Small intestine (tissue), 7 donors: ENCODE results near the gene DENND4A. TPM values are rescaled to one million over a fixed set of nuclear protein-coding genes. Genes with fewer than 3 reads are reported as not detected.

ENCODE experiments used
- DNase-seq, 2 donors: peaks; one replicate each; pipeline versions ENCODE4 v3.0.0 to v3.0.0-alpha.2; 2013
- FAIRE-seq: peaks from 2 replicates; lab custom pipeline; 2012; peaks lifted over from hg19 to GRCh38; lab: Jason Lieb, UNC
- H3K27ac ChIP-seq, 3 donors: one replicate each; pipeline ENCODE4 v1.5.1; 2013; ENCODE audit warnings: low read length in 2 of 3, mild to moderate bottlenecking in 2 of 3, control low read depth in 1 of 3, inconsistent platforms in 1 of 3, low read depth in 1 of 3, moderate library complexity in 1 of 3
- H3K27me3 ChIP-seq, 3 donors: one replicate each; pipeline ENCODE4 v1.6.1; 2013; ENCODE audit warnings: low read length in 3 of 3, inconsistent platforms in 1 of 3; ENCODE audit not compliant: control insufficient read depth in 3 of 3, insufficient read depth in 3 of 3
- H3K36me3 ChIP-seq, 3 donors: one replicate each; pipeline ENCODE4 v1.6.1; 2013; ENCODE audit warnings: low read length in 3 of 3, inconsistent platforms in 1 of 3, low read depth in 1 of 3, mild to moderate bottlenecking in 1 of 3, moderate library complexity in 1 of 3; ENCODE audit not compliant: control insufficient read depth in 3 of 3, insufficient read depth in 2 of 3
- H3K4me1 ChIP-seq, 3 donors: one replicate each; pipeline ENCODE4 v1.6.1; 2013; ENCODE audit warnings: low read length in 2 of 3, inconsistent platforms in 1 of 3, low read depth in 1 of 3, mild to moderate bottlenecking in 1 of 3, moderate library complexity in 1 of 3; ENCODE audit not compliant: control insufficient read depth in 3 of 3, insufficient read depth in 2 of 3
- H3K4me3 ChIP-seq, 3 donors: one replicate each; pipeline ENCODE4 v1.5.1; 2013; ENCODE audit warnings: low read length in 3 of 3, control low read depth in 1 of 3, inconsistent platforms in 1 of 3, low read depth in 1 of 3, mild to moderate bottlenecking in 1 of 3, moderate library complexity in 1 of 3
- H3K9me3 ChIP-seq, 2 donors: one replicate each; pipeline ENCODE4 v1.6.1; 2013; ENCODE audit warnings: low read depth in 1 of 2, low read length in 1 of 2; ENCODE audit not compliant: control insufficient read depth in 2 of 2, insufficient read depth in 1 of 2
- WGBS, 3 donors: extraction: QIAGEN DNeasy Blood & Tissue Kit; methylation state at CpG; one replicate each; pipeline ENCODE4 v1.1.7; 2013; 5-methylcytosine and 5-hydroxymethylcytosine counted together
- polyA plus RNA-seq, 4 donors: library from polyadenylated mRNA; stranded (reverse) in 3 of 4; unstranded in 1 of 4; fragments of 200-250 nt in 3 of 4; fragments of 120-200 nt in 1 of 4; gene quantifications; one replicate each; pipeline versions ENCODE4 v1.2.1 to v1.2.3, GENCODE V29; 2013
- donor health status: healthy with polysubstance abuse.
- donor health status: control.
- donor health status: control.
- donor health status: Bipolar disorder and iron deficiency.
- donor health status: healthy.

Gene DENND4A
- polyA plus RNA-seq, 4 donors = 2.4 to 25.5 (median 6.6) TPM

GRCh38 chr15:65762914-65763787 is 28.9 kb downstream of the DENND4A start:
- WGBS, 3 donors = 65 to 76% (median 72%) methylated on average over 5 of the region's 5 CpGs
- no peak for DNase-seq
- no peaks in the 10 kb centered on the region for H3K9me3 ChIP-seq
- H3K36me3 ChIP-seq = peaks cover 0 to 9% (median 1%) of the 10 kb centered on the region in 3 donors
- no peak overlapping the region for H3K4me3 ChIP-seq
- no peaks in the 10 kb centered on the region for H3K27me3 ChIP-seq
- no peak overlapping the region for H3K27ac ChIP-seq
- no peak for FAIRE-seq
- peaks cover 0 to 3% (median 0%) of the 10 kb centered on the region in 3 donors for H3K4me1 ChIP-seq

DNA sequence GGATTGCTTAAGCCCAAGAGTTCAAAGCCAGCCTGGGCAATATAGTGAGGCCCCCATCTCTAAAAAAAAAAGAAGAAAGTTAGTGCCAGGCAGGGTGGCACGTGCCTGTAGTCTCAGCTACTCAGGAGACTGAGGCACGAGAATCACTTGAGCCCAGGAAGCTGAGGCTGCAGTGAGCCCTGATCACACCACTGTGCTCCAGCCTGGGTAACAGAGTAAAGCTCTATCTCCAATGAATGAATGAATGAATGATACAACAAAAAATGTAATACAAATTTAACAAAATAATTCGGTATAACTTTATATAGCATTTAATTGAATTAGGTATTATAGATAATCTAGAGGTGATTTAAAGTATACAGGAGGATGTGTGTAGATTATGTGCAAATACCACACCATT is 29.7 kb downstream of the DENND4A start:
- peaks cover 0 to 12% (median 1%) of the 10 kb centered on the region in 3 donors for H3K36me3 ChIP-seq
- FAIRE-seq (no peak), DNase-seq (no peak)
- H3K27me3 ChIP-seq = no peaks in the 10 kb centered on the region
- H3K4me3 ChIP-seq = no peak overlapping the region
- peaks cover 0 to 2% (median 0%) of the 10 kb centered on the region in 3 donors for H3K4me1 ChIP-seq
- H3K9me3 ChIP-seq = no peaks in the 10 kb centered on the region
- 73 to 93% (median 90%) methylated on average over 3 of the region's 3 CpGs for WGBS, 3 donors
- no peak overlapping the region for H3K27ac ChIP-seq

DNA sequence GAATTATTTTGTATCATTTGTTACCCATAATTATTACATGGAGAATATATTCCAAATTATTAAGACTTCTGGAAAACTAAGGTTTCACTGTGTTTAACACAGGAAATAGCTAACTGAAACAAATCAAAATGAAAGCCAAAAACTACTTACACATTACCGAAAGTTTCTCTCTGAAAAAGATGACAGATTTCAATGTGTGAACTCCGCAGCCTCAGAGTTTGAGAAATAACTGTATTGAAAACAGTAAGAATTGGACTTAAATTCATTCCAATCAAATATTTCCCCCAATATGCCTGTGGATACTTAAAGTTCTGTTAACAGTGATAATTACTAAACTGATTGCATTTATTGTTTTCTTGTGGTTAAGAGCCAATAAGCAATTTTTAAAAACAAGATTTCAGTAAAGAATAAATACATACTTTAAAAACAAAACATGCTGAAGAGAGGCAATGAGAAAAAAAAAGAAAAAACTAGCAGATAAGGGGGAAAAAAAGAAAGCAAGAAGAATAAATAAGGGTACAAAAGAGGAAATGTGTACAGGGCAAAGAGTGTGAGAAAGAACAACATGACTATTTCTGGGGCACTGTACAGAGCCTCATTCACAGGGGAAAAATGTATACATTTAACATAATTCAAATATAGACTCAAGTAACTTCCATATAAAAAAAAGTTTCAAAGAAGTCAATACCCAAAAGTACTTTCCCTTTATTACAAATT is 30.7 kb downstream of the DENND4A start:
- H3K9me3 ChIP-seq = no peaks in the 10 kb centered on the region
- no peak for FAIRE-seq
- DNase-seq = no peak
- no peak overlapping the region for H3K4me3 ChIP-seq
- H3K36me3 ChIP-seq = peaks cover 0 to 12% (median 0%) of the 10 kb centered on the region in 3 donors
- no peaks in the 10 kb centered on the region for H3K27me3 ChIP-seq
- 70 to 88% (median 74%) methylated on average over 2 of the region's 2 CpGs for WGBS, 3 donors
- no peaks in the 10 kb centered on the region for H3K4me1 ChIP-seq
- H3K27ac ChIP-seq = no peak overlapping the region

- 89 to 90% (median 90%) methylated on average over 5 of the region's 5 CpGs for WGBS, 3 donors
- FAIRE-seq = no peak
- H3K4me1 ChIP-seq = no peaks in the 10 kb centered on the region
These were observed 32.7 kb downstream of the DENND4A start for GRCh38 chr15:65759441-65759840.

GRCh38 chr15:65758242-65758641 is 33.9 kb downstream of the DENND4A start:
- no peak for DNase-seq
- FAIRE-seq = no peak
- 96 to 98% (median 97%) methylated on average over 5 of the region's 5 CpGs for WGBS, 3 donors
- H3K4me1 ChIP-seq = no peaks in the 10 kb centered on the region
- H3K36me3 ChIP-seq = peaks cover 0 to 12% (median 2%) of the 10 kb centered on the region in 3 donors
- no peaks in the 10 kb centered on the region for H3K27me3 ChIP-seq
- no peaks in the 10 kb centered on the region for H3K9me3 ChIP-seq
- no peak overlapping the region for H3K4me3 ChIP-seq
- H3K27ac ChIP-seq = no peak overlapping the region

More at GRCh38 chr15:65759441-65759840, 32.7 kb downstream of the DENND4A start:
- Histone ChIP-seq H3K36me3 (peaks cover 0 to 12% (median 2%) of the 10 kb centered on the region in 3 donors), H3K27me3 (no peaks in the 10 kb centered on the region), H3K27ac (no peak overlapping the region), H3K4me3 (no peak overlapping the region), H3K9me3 (no peaks in the 10 kb centered on the region)
- DNase-seq = no peak

GRCh38 chr15:65757256-65757655 is 34.8 kb downstream of the DENND4A start:
- no peaks in the 10 kb centered on the region for H3K9me3 ChIP-seq
- H3K4me1 ChIP-seq = no peaks in the 10 kb centered on the region
- H3K36me3 ChIP-seq = peaks cover 0 to 12% (median 2%) of the 10 kb centered on the region in 3 donors
- no peaks in the 10 kb centered on the region for H3K27me3 ChIP-seq
- H3K4me3 ChIP-seq = no peak overlapping the region
- H3K27ac ChIP-seq = no peak overlapping the region
- FAIRE-seq (no peak), DNase-seq (peak in 1 of 2 donors; percentile 36)
- 44 to 80% (median 48%) methylated on average over 2 of the region's 2 CpGs for WGBS, 3 donors

GRCh38 chr15:65752151-65752700 is 39.9 kb downstream of the DENND4A start:
- WGBS, 3 donors = 86 to 88% (median 87%) methylated on average over 7 of the region's 7 CpGs
- Histone ChIP-seq H3K36me3 (peaks cover 0 to 3% (median 2%) of the 10 kb centered on the region in 3 donors), H3K27ac (no peak overlapping the region), H3K27me3 (no peaks in the 10 kb centered on the region), H3K9me3 (no peaks in the 10 kb centered on the region), H3K4me3 (no peak overlapping the region), H3K4me1 (no peaks in the 10 kb centered on the region)
- DNase-seq = no peak
- FAIRE-seq = no peak

DNA sequence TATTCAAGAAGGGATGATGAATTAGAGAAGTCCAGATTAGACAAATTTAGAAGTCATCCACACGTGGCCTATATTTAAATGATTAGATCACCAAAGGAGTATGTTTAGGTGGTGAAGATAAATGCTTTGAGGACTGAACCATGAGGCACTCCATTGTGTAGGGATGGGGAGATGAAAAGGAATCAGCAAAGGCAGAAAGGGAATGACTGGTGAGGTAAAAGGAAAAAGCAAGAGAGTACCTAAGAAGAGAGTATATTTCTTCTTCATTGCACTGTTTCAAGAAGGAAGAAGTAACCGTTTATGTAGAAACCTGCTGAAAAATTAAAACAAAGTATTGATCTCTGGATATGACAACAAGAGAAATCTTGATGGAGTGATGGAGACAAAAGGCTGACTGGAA is 40.7 kb downstream of the DENND4A start:
- no peak for DNase-seq
- H3K27ac ChIP-seq = no peak overlapping the region
- H3K27me3 ChIP-seq = no peaks in the 10 kb centered on the region
- no peaks in the 10 kb centered on the region for H3K9me3 ChIP-seq
- WGBS, 3 donors = 81 to 89% (median 84%) methylated on average over 2 of the region's 2 CpGs
- H3K36me3 ChIP-seq = peaks cover 0 to 3% (median 2%) of the 10 kb centered on the region in 3 donors
- no peak overlapping the region for H3K4me3 ChIP-seq
- no peak for FAIRE-seq
- no peaks in the 10 kb centered on the region for H3K4me1 ChIP-seq
